Ovary (tissue), 3 donors: ENCODE data around the gene GOT2.

ENCODE experiments used
- CTCF ChIP-seq, 3 donors: fragments of 450-650 bp in 2 of 3; fragments of 200-600 bp in 1 of 3; IDR thresholded peaks; one replicate each; pipeline versions ENCODE4 v1.5.1 to v1.8.0; 2016 to 2022; ENCODE audit warnings: antibody characterized with exemption in 3 of 3, mild to moderate bottlenecking in 1 of 3
- EP300 ChIP-seq: sonication (generic); formaldehyde crosslinking; IDR thresholded peaks from one replicate; pipeline ENCODE4 v1.6.1; 2017; ENCODE audit warnings: antibody characterized with exemption
- POLR2A ChIP-seq: fragments of 450-650 bp; IDR thresholded peaks from one replicate; pipeline ENCODE4 v1.6.1; 2017; ENCODE audit warnings: antibody characterized with exemption, mild to moderate bottlenecking, moderate library complexity
- donor health status: DM: no; HTN: no; CAD: no.

- no peak for TF ChIP-seq POLR2A
- TF ChIP-seq CTCF (IDR thresholded peaks at IDR 0.05), result no peak
- TF ChIP-seq EP300, result no peak
Measured at GRCh38 chr16:58658796-58659211, 75.3 kb downstream of the GOT2 start.
